C4-2B (cell line): ENCODE data around the gene SSH2.

Source experiments
- ZFX ChIP-seq: fragments of 450-650 bp; IDR thresholded peaks from 2 replicates; pipeline ENCODE4 v1.6.1; 2017
- TF ChIP-seq, protein P1 (sequence below): fragments of 450-650 bp; conservative IDR thresholded peaks from 2 replicates; pipeline ENCODE4 v1.5.1; 2017; ENCODE audit warnings: mild to moderate bottlenecking

DNA sequence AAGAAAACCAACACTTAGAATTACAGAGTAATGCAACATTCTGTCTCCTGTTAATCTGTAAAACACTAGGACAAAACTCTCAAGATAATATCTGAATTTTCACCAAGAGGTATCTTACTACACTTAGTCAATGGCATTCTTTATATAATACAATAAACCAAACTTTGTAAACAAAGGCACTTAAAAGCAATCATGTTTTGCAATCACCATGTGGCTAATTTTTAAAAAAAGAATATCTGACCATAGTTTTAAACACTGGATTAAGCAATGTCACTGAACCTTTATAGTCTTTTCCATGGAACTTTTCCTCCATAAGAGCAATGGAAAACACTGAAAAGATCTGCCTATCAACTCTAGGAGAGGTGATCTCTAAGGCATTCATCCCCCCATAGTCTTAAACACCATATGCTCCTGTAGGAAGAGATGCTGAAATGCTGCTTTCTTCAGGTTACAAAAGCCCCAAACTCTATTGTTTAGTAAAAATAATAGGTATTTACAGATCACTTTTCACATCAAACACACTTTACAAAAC lies 163.2 kb downstream of the SSH2 start:
- TF ChIP-seq, protein P1, sequence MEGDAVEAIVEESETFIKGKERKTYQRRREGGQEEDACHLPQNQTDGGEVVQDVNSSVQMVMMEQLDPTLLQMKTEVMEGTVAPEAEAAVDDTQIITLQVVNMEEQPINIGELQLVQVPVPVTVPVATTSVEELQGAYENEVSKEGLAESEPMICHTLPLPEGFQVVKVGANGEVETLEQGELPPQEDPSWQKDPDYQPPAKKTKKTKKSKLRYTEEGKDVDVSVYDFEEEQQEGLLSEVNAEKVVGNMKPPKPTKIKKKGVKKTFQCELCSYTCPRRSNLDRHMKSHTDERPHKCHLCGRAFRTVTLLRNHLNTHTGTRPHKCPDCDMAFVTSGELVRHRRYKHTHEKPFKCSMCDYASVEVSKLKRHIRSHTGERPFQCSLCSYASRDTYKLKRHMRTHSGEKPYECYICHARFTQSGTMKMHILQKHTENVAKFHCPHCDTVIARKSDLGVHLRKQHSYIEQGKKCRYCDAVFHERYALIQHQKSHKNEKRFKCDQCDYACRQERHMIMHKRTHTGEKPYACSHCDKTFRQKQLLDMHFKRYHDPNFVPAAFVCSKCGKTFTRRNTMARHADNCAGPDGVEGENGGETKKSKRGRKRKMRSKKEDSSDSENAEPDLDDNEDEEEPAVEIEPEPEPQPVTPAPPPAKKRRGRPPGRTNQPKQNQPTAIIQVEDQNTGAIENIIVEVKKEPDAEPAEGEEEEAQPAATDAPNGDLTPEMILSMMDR: no peak
- TF ChIP-seq ZFX: no peak
